OCI-LY7 (cell line): ENCODE data around the gene RELN.

ENCODE experiments used
- CTCF ChIP-seq: fragments of 200-600 bp; sonication (generic); conservative IDR thresholded peaks from 2 replicates; pipeline ENCODE4 v1.5.1; 2014; ENCODE audit warnings: mild to moderate bottlenecking, antibody characterized with exemption, low read length, moderate library complexity, mixed read lengths
- EZH2phosphoT487 ChIP-seq: fragments of 200-600 bp; sonication (generic); IDR thresholded peaks from 2 replicates; pipeline ENCODE4 v1.6.1; 2018; ENCODE audit warnings: low read depth, borderline replicate concordance, mild to moderate bottlenecking, mixed run types, antibody characterized with exemption, low read length, moderate library complexity, mixed read lengths

DNA sequence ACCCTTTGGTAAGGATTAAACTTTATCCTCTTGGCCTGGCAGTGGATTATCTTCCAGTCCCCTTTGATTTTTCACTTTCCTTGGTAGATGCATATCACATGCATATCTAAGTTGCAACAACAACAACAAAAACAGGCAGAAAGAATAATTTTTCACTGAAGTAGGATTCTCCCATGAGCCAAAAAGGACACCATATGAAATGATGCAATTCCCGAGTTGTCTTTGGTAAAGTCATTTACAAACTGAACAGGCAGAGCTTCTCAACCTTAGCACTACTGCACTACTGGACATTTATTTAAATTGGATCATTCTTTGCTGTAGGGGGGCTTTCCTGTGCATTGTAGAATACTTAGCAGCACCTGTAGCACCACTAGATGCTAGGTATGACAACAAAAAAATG, 195.0 kb downstream of the RELN start:
- TF ChIP-seq CTCF (no peak), EZH2phosphoT487 (no peak)
